GM21367 (cell line): ENCODE data around the gene FFAR4.

ENCODE experiments used
- ATAC-seq: cut with Tn5 transposase; IDR thresholded peaks from one replicate; pipeline ENCODE4 v1.9.1; 2021; ENCODE audit not compliant: unreplicated experiment

FFAR4 gene

GRCh38 chr10:93599335-93599734 lies 32.9 kb downstream of the FFAR4 start:
- ATAC-seq = no peak

GRCh38 chr10:93599778-93600177 lies 33.3 kb downstream of the FFAR4 start:
- no peak for ATAC-seq

GRCh38 chr10:93600446-93601145 lies 34.1 kb downstream of the FFAR4 start:
- no peak for ATAC-seq

GRCh38 chr10:93601146-93601773 lies 34.8 kb downstream of the FFAR4 start, which contains the start of gene RBP4:
Gene RBP4 (minus strand): TSS chr10:93601235. CDS start chr10:93601028, 207 bp downstream.
- no peak for ATAC-seq

- no peak for ATAC-seq
Measured at GRCh38 chr10:93601774-93602162, 35.3 kb downstream of the FFAR4 start.

GRCh38 chr10:93603023-93603422 lies 36.6 kb downstream of the FFAR4 start:
- no peak for ATAC-seq

- ATAC-seq = no peak
Measured at GRCh38 chr10:93604146-93604545, 37.7 kb downstream of the FFAR4 start.

GRCh38 chr10:93608421-93608820 lies 42.0 kb downstream of the FFAR4 start:
- ATAC-seq = no peak

- ATAC-seq = no peak
Measured at GRCh38 chr10:93612311-93612710, 45.8 kb downstream of the FFAR4 start, which contains the start of gene PDE6C. Gene PDE6C (plus strand): TSS chr10:93612537. CDS start chr10:93612726, 189 bp downstream.

- no peak for ATAC-seq
Measured at GRCh38 chr10:93613126-93613525, 46.7 kb downstream of the FFAR4 start.

- no peak for ATAC-seq
Measured at GRCh38 chr10:93614101-93614825, 47.8 kb downstream of the FFAR4 start.

- no peak for ATAC-seq
Measured at GRCh38 chr10:93615576-93616235, 49.2 kb downstream of the FFAR4 start.

- ATAC-seq = no peak
Measured at GRCh38 chr10:93620925-93621324, 54.5 kb downstream of the FFAR4 start.

GRCh38 chr10:93622942-93623341 lies 56.5 kb downstream of the FFAR4 start:
- no peak for ATAC-seq

GRCh38 chr10:93628858-93629257 lies 62.4 kb downstream of the FFAR4 start:
- no peak for ATAC-seq

GRCh38 chr10:93629647-93630305 lies 63.3 kb downstream of the FFAR4 start:
- no peak for ATAC-seq

GRCh38 chr10:93630625-93631557 lies 64.4 kb downstream of the FFAR4 start:
- ATAC-seq = no peak
